ENCODE data around the gene TNIP2. TPM values are rescaled to one million over a fixed set of nuclear protein-coding genes. Genes with fewer than 3 reads are reported as not detected.

TNIP2 gene
- total and polyA plus RNA-seq, 9 donors: 6.4 to 43.2 (median 30.5) TPM

DNA sequence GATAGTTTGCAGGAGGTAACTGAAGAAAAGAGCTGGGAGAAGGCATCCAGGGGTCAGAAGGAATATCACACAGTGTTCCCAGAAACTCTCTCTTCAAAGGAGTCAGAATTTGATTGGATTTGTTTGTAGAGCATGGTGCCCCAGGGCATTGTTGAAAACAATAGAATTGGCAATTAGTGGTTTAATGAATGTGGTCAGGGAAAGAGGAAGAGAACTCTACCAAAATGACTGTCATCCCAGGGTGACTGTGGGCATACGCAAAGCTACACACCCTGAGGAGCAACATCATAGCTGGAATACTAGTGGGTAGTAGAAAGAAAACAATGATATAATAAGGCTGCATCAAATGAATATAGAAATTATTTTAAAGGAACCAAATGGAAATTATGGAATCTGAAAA, 21.5 kb downstream of the TNIP2 start:
- Histone ChIP-seq H3K4me3 (no peak overlapping the region), H3K27me3 (no peaks in the 10 kb centered on the region), H3K36me3 (no peaks in the 10 kb centered on the region), H3K27ac (no peak overlapping the region), H3K9me3 (no peaks in the 10 kb centered on the region), H3K4me1 (ENCODE audit: insufficient read depth) (no peaks in the 10 kb centered on the region)
- TF ChIP-seq, protein P1, sequence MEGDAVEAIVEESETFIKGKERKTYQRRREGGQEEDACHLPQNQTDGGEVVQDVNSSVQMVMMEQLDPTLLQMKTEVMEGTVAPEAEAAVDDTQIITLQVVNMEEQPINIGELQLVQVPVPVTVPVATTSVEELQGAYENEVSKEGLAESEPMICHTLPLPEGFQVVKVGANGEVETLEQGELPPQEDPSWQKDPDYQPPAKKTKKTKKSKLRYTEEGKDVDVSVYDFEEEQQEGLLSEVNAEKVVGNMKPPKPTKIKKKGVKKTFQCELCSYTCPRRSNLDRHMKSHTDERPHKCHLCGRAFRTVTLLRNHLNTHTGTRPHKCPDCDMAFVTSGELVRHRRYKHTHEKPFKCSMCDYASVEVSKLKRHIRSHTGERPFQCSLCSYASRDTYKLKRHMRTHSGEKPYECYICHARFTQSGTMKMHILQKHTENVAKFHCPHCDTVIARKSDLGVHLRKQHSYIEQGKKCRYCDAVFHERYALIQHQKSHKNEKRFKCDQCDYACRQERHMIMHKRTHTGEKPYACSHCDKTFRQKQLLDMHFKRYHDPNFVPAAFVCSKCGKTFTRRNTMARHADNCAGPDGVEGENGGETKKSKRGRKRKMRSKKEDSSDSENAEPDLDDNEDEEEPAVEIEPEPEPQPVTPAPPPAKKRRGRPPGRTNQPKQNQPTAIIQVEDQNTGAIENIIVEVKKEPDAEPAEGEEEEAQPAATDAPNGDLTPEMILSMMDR (IDR thresholded peaks at IDR 0.05): no peak
- no peak for TF ChIP-seq EP300 (IDR thresholded peaks at IDR 0.05)
- no peak for TF ChIP-seq POLR2A (IDR thresholded peaks at IDR 0.05)
- peak in 1 of 5 donors; percentile 0 for DNase-seq
- 89 to 98% (median 97%) methylated on average over 1 of the region's 1 CpG for WGBS, 3 donors
- intact Hi-C loops (cut with DNase I): no loop called here

DNA sequence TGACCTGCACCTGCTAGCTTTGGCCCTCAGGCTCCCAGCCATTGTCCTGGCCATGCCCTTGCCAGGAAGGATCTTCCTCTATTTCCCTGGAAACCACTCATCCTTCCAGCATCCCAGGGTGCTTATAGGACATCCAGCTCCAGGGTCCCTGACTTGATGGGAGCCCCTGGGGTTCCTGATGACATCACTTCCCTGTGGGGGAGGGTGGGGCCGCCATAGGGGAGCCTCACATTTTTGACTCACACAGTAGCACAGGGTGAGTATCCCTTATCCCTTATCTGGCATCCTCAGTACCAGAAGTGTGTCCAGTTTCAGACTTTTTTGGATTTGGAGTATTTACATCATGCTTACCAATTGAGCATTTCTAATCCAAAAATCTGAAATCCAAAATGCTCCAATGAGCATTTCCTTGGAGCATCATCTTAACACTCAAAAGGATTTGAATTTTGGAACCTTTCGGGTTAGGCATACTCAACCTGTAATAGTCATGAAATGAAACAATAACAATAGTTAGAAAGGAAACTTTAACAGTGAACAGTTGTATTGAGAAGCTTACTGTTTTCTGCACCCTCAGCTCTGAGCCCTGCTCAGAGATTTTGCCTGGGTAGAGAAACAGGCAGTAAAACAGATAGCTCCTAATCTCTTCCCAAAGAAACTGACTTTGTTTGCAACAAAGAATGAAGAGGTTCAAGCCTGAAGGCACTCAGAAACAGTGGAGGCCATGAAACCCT, 22.1 kb downstream of the TNIP2 start:
- no peaks in the 10 kb centered on the region for H3K36me3 ChIP-seq
- H3K27me3 ChIP-seq: no peaks in the 10 kb centered on the region
- H3K9me3 ChIP-seq: no peaks in the 10 kb centered on the region
- TF ChIP-seq, protein P1 (IDR thresholded peaks at IDR 0.05): no peak
- no peak for TF ChIP-seq EP300 (IDR thresholded peaks at IDR 0.05)
- no peak for TF ChIP-seq POLR2A (IDR thresholded peaks at IDR 0.05)
- intact Hi-C loops (cut with DNase I): no loop called here
- no peak overlapping the region for H3K4me3 ChIP-seq
- 72 to 91% (median 82%) methylated on average over 2 of the region's 2 CpGs for WGBS, 3 donors
- no peak for DNase-seq
- no peaks in the 10 kb centered on the region for H3K4me1 ChIP-seq (ENCODE audit: insufficient read depth)
- no peak overlapping the region for H3K27ac ChIP-seq

DNA sequence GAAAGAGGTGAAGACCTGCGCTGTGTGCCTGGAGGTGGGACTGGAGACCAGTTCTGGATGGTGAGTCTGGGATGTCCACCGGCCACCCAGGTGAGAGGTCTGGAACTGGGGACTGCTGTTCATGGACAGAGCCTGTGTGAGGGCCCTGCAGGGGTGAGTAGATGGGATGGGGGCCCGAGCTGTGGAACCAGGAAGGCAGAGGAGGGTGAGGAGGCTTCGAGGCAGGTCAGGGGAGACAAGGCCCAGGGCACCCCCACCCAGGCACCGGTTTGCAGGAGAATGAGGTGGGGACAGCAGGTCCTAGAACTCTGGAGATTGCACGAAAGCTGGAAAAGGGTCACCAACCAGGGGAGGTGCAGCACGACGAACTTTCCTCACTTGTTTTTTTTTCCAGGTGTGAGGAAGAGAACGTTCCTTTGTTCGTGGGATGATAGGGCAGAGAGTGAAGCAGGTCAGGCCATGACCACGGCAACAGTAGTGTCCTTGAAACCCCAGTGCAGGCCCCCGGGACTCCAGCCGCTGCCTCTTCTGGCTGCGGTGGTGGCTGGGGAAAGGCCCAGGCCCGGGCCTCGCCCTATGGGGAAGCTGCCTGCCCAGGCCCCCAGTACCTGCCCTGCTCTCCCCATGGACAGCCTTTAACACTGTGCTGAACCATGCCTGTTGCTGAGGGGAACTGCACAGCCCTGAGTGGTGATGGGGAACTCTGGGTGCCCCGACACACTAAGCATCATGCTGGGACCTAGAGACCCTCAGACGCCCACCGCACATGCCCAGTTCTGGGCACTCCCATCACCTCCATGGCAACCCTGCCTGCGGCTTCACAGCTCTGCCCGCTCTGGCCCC, 22.9 kb downstream of the TNIP2 start:
- TF ChIP-seq EP300 (IDR thresholded peaks at IDR 0.05) (no peak), POLR2A (IDR thresholded peaks at IDR 0.05) (no peak)
- TF ChIP-seq, protein P1 (IDR thresholded peaks at IDR 0.05): no peak
- Histone ChIP-seq H3K4me3 (no peak overlapping the region), H3K4me1 (ENCODE audit: insufficient read depth) (no peaks in the 10 kb centered on the region), H3K27ac (no peak overlapping the region), H3K27me3 (no peaks in the 10 kb centered on the region), H3K9me3 (no peaks in the 10 kb centered on the region), H3K36me3 (no peaks in the 10 kb centered on the region)
- WGBS, 3 donors: 66 to 74% (median 72%) methylated on average over 20 to 21 of the region's 21 CpGs
- peak in 2 of 5 donors; percentile 18 to 34 for DNase-seq
- intact Hi-C loops (cut with DNase I): no loop called here

DNA sequence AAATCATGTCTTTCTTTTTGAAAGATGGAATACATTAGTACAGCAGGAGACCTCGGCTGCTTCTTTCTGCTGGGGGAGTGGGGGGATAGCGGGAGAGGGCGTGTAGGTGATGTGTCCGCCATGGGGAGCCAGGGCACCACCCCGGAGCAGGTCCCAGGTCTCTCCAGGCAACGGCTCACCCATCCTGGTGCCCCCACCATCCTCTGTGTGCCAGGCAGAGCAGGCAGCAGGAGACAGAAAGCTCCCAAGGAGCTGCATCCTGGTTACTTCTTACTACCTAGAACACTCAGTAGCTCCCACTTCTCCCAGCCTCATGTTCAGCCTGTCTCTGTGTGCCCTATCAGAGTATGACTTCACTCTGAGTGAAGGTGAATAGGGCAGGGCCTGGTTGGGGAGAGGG, 23.6 kb downstream of the TNIP2 start:
- Histone ChIP-seq H3K27me3 (no peaks in the 10 kb centered on the region), H3K36me3 (no peaks in the 10 kb centered on the region), H3K4me1 (ENCODE audit: insufficient read depth) (no peaks in the 10 kb centered on the region), H3K27ac (no peak overlapping the region), H3K4me3 (no peak overlapping the region), H3K9me3 (no peaks in the 10 kb centered on the region)
- intact Hi-C loops (cut with DNase I): no loop called here
- TF ChIP-seq POLR2A (IDR thresholded peaks at IDR 0.05) (no peak), EP300 (IDR thresholded peaks at IDR 0.05) (no peak)
- TF ChIP-seq, protein P1 (IDR thresholded peaks at IDR 0.05): no peak
- WGBS, 3 donors: 90 to 92% (median 90%) methylated on average over 6 of the region's 6 CpGs
- DNase-seq: peak in 2 of 5 donors; percentile 12 to 25

All from ovary (tissue), 9 donors.